NCI-H1417 (cell line): ENCODE measurements around the gene ZNF783.
"Not testable (repeated sequence)": the region's sequence is repeated elsewhere in the genome, so short reads cannot be mapped to it uniquely, and the experiment has no call there.

Source experiments
- DNase-seq, 3 experiments: peaks; one replicate each; lab custom pipeline; 2025; lab: John Stamatoyannopoulos, UW

The ZNF783 gene

DNA sequence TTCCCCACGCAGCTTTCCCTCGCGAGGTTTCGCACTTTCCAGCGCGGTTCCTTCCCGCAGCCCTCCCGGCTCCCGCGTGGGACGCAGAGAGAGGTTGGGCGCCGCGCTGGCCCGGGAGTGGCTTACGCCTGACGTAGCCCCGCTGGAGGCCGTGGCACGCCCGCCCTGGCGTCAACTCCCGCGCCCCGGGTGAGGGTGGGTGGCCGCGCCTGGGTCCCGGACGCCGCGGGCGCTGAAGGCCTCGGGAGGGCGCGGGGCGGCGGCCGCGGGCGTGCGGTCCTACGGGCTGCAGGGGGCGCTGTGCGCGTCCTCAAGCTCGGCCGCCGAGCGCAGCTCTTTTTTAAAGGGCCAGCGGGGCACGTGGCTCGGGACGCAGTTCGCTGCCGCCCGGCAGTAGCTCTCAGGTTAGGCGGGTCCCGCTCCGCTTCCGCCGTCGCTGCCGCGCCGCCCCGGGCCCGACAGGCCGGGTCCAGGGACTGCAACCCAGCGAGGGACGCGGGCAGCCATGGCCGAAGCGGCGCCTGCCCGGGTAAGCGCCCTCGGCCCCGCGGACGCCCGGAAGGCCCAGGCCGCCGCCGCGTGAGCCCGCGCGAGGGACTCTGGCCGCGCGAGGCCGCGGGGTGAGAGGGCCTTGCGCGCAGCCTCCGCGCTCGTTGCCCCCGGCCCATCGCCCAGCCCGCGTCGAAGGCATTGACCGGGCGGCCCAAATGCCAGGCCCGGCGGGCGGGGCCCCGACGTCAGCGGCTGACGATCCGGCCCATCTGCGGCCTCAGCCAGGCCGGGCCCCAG, at the start of gene ZNF783:
ZNF783 (plus strand) TSS at position 368 of the 789 bp plus-strand sequence; CDS start at position 506, 138 bp downstream.
- peak; percentile 89 to 94 (median 93) for DNase-seq

DNA sequence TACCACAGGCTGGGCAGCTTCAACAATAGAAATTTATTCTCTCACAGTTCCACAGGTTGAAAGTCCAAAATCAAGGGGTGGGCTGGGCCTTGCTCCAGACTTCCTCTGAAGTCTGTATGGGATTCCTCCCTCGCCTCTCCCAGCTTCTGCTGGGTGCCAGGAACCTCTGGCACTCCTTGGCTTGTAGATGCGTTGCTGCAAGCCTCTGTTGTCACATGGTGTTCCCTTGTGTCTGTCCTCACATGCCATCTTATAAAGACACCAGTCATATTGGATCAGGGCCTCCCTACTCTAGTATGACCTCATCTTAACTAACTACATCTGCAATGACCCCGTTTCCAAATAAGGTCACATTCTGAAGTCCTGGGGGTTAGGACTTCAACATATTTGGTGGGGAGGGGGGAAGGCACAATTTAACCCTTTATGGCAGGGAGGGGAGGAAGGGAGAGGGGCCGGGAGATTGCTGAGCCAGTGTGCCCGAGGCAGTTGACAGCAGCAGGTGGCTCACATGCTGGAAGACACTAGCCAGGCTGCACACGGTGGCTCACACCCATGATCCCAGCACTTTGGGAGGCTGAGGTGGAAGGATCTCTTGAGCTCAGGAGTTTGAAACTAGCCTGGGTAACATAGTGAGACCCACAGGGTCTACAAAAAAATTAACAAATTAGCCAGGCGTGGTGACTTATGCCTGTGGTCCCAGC, 47.8 kb upstream of the ZNF783 start:
- no peak for DNase-seq

DNA sequence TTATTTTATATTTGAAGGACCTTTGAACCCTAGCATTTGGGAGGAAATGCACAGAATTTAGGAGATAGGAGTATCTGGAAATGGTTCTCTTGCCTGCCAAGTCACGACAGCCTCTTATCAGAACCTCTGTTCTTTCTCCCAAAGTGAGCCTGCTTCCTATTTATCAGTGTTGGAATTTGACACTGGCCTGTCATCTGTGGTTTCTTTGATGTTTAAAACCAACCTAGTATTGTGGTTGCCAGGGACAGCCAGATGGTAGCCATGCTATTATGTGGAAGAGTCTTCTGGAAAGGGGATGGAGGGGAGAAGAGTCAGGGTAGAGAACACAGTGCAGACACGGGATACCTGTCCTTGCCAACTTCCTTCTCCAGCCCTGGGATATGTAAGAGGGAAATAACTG, 45.6 kb upstream of the ZNF783 start:
- no peak for DNase-seq

DNA sequence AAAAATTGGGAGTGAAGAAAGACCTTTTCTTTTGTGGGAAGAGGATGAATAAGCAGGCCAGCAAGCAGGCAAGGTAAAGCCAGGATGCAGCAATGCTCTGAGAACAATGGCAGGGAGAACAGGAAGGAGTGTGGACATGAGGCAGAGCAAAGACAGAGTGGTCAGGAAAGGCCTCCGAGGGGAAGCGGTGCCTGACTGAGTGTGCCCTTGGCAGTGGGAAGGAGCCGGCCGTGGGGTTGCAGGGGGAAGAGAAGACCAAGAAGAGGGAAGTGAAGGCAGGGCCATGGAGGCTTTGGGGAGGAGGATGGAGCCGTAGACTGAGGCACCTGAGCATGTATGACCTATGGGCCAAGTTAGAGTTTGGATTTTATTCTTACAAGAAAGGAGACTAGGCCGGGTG, 44.4 kb upstream of the ZNF783 start:
- no peak for DNase-seq

DNA sequence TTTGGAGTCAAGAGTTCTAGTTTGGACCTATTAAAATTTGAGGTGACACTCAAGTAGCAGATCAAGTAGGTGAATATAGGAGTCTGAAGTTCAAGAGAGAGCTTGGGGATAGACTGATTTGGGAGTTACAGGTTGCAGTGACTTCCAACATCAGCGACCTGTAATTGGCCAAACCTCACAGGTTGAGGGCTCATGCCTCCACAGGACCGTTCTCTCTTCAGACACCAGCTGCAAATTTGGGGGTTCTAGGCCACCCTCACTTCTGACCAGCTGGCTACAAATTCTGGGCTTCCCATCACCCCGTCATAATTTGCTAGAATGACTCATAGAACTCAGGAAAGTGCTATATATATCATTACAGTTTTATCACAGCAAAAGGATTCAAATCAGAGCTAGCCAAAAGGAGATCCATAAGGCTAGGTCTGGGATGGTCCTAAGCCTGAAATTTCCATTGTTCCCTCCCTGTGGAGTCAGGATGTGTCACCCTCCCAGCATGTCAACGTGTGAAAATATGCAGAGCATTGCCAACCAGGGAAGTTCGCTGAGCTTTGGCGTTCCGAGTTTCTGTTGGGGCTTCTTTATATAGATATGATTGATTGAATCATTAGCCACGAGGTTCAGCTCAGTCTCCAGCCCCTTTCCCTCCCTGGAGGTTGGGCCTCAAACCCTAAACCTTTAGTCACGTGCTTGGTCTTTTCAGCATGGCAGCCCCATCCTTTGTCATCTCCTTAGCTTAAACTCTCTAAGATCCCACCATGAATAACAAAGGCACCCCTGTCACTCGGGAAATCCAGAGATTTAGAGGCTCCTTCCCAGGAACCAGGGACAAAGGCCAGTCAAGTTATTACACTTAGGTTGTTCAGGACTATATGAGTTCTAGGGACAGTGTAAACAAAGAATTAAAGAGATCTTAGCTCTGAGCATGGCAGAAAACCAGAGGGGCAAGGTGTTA, 43.3 kb upstream of the ZNF783 start:
- DNase-seq: no peak

DNA sequence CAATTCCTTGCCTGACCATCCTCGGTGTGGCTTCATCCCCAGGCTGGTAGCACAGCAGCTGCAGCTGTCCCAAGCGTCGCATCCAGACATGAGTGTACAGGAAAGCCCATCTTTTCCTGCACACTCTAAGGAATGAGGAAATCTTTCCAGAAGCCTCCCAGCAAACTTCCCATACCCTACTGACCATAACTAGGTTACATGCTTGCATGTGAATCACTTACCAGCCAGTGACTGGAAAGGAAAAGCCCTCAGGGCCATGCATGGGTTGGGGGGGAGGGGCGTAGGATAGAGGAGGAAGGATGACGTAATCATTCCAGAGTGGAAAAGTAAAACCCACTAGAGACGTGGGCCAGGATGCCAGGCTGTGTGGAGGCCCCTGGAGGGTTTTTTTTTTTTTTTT, 41.5 kb upstream of the ZNF783 start:
- DNase-seq: no peak

DNA sequence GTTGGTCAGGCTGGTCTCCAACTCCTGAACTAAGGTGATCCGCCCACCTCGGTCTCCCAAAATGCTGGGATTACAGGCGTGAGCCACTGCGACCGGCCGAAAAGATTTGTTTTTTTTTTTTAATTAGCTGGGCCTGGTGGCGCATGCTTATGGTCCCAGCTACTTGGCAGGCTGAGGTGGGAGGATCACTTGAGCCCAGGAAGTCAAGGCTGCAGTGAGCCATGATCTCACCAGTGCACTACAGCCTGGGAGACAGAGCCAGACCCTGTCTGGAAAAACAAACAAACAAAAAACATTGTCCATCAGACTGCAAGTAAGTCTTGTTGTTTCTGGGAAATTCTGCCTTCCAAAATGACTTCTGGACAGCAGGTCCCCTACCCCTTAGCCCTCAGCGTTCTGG, 38.8 kb upstream of the ZNF783 start:
- DNase-seq: no peak

DNA sequence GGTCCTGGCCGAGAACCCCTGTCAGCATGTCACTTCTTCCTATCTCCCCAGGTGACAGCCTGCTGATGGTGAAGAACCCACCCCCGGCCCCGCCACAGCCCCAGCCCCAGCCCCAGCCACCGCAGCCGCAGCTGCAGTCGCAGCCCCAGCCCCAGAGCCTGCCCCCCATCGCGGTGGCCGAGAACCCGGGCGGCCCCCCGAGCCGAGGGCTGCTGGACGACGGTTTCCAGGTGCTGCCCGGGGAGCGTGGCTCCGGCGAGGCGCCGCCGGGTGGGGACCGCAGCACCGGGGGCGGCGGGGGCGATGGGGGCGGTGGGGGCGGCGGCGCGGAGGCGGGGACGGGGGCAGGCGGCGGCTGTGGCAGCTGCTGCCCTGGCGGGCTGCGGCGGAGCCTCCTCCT, 38.2 kb upstream of the ZNF783 start:
- no peak for DNase-seq

DNA sequence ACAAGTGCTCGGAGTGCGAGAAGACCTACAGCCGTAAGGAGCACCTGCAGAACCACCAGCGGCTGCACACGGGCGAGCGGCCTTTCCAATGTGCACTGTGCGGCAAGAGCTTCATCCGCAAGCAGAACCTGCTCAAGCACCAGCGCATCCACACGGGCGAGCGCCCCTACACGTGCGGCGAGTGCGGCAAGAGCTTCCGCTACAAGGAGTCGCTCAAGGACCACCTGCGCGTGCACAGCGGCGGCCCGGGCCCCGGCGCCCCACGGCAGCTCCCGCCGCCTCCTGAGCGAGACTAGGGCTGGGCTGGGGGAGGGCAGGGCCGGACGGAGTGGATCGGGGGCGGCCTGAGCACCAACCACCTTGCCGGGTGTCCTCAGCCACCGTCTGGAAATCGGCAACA, 37.6 kb upstream of the ZNF783 start:
- DNase-seq: no peak

DNA sequence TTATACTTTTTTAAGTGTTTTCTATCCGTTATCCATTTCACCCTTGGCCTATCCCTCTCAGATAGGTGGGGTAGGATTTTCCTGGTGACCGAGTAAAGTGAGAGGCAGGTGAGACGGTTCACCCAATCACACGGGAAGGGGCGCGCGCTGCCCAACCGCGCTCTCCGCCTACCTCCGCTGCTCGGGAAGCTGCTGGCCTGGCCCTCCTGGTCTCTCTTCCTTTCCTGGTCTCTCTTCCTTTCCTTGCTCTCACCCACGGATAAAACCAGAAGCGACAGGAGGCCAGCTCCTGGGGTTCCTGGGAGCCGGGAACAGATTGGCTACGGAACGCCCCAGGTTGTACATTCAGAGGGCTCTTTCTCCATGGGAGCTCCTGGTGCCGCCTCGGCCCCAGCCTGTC, 36.9 kb upstream of the ZNF783 start:
- DNase-seq: no peak

DNA sequence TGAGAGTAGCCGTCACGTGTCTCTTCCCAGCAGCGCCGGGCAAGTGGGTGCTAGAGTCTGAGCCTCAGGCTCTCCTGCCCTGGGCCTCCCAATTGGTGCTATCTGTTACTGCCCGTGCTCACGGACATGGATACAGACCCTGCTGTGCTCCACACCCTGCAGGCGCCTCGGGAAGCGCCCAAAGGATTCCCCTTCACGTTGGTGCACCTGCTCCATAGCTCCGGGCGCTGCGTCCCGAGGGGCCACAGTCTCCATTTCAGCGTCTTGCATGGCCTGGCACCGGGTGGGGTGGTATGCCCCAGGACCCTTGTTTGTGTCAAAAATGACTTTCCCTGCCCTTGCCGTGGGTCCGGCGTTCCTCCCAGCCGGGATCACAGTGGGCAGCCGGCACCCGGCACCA, 36.3 kb upstream of the ZNF783 start:
- DNase-seq: no peak

DNA sequence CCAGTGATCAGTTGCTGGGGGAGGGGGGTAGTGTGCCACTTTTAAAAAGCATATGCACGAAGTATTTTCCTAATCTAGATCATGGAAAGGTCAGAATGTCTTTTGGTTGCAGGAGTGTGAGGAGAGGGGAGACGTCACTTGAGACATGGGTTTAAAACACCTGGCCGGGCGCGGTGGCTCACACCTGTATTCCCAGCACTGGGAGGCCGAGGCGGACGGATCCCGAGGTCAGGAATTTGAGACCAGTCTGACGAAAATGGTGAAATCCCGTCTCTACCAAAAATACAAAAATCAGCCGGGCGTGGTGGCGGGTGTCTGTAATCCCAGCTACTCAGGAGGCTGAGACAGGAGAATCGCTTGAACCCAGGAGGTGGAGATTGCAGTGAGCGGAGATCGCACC, 35.6 kb upstream of the ZNF783 start:
- not testable (repeated sequence) for DNase-seq

DNA sequence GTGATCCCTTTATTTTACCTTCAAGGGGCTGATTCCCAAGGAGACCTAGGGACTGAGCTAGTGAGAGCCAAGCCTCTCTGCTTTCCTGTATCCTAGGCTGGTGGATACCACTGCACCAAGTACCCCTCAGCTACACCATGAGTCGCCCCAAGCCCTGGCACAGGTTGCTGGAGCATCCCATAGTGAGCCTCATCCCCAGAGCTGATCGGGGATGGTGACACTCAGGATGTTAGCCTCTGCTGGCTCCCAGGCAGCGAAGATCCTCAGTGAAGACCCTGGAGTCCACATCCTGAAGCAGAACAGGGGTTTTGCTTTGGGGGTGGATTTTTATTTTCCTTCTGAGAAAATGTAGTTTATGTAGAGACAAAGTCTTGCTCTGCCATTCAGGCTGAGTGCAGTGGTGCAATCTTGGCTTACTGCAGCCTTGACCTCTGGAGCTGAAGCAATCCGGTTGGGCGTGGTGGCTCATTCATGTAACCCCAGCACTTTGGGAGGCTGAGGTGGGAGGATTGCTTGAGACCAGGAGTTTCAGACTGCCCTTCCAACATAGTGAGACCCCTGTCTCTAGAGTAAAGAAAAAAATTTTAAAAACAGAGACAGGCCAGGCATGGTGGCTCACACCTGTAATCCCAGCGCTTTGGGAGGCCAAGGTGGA, 35.0 kb upstream of the ZNF783 start:
- no peak for DNase-seq

DNA sequence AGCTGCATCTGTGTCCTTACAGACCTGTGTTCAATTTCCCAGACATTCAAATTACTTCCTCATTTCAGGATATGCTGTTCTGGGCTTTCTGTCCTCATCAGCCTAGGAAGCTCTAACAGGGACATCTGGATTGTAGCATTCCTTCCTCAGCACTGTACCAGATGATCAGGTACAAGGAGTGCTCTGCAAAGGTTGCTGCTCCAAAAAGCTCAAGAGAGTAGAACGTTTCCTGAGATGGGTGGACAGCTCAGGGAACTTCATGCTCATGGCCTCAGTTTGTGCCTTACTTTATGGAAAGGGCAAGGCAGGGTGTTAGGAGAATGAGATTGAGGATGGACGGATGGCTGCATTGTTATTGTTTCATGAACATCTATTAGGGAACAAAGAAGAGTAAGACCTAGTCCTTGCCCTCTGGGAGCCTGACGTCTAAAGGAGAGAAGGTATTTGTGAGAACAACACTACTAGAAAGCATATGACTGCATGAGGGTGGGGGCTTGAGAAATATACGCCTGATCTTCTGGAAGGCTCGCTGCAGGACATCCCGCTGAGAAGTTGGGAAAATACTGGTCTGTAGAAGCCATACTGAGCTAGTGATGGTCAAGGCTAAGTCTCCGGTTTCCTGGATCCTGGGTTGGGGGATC, 33.0 kb upstream of the ZNF783 start:
- peak in 1 of 3 experiments; percentile 46 for DNase-seq

DNA sequence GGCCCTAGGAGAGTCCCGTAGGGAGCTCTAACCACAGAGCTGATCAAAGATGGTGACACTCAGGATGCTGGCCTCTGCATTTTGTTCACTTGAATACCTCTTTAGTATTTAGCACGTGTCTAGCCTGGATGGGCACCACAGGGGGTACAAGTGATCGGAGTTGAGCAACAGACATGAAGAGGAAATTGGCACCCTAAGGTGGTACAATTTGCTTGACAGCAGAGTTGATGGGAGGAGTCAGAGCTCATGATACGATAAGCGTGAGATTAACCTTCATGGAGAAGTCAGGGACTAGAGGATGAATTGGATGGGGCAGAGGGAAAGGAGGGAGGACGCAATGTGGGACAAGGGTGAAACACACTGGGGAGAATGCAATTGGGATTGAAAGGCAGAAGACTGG, 32.5 kb upstream of the ZNF783 start:
- peak in 2 of 3 experiments; percentile 63 to 71 for DNase-seq

DNA sequence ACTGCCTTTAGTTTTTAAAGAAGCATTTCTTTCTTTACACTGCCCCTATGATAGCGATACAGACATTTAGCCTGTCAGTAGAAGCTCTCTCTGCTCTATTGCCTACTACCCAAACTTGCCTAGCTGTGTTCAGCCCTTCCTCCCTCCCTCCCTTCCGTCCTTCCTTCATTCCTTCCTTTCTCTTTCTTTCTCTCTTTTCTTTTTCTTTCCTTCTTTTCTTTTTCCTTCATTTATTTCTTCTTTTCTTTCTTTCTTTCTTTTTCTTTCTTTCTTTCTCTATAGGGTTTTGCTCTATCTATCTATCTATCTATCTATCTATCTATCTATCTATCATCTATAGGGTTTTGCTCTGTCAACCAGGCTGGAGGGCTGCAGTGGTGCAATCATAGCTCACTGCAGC, 29.6 kb upstream of the ZNF783 start:
- DNase-seq: no peak

DNA sequence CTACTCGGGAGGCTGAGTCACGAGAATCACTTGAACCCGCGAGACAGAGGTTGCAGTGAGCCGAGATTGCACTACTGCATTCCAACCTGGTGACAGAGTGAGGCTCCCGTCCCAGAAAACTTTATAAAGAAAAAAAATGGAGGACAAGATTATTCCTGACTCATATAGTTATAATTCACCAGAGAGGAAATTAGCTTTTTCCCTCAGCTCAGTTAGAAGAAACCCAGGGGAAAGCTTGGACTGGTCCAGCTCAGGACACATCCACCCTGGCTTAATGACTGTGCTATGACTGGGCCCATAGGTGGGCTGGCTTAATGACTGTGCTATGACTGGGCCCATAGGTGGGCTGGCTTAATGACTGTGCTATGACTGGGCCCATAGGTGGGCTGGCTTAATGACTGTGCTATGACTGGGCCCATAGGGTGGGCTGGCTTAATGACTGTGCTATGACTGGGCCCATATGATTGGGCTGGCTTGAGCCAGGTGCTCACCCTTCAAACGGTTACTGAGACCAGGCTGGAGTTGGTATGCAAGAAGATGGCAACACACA, 28.3 kb upstream of the ZNF783 start:
- not testable (repeated sequence) for DNase-seq

DNA sequence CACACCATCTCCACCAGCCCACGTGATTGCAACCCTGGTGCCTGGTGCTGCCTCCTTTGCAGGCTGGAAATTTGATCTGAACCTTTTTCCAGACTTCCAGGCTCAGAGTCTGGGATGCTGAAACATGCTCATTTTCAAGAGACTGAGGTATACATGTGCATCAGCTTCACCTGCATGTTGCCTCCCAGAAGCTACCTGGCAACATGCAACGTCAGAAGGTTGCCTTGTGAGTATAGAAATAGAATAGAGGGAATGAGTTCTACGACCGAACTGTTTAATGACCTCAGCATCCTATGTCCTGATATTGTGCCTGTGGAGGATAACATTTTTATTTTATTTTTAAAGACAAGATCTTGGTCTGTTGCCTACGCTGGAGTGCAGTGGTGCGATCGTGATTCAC, 24.5 kb upstream of the ZNF783 start:
- DNase-seq: no peak

DNA sequence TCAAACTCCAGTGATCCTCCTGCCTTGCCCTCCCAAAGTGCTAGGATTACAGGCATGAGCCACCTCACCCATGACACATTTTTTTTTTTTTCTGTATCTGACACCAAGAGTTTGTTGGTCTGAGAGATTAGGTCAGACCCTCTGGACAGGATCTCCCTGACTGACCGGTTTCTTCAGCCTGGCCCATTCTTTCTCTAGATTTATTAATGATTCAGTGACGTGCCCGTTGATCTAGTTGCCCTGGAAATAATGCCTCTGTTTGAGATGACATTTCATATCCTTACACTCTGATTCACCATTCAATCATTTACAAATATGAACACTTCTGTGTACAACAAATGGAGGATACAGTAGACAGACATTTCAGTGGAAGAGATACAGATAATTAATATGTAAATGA, 23.9 kb upstream of the ZNF783 start:
- DNase-seq: no peak

DNA sequence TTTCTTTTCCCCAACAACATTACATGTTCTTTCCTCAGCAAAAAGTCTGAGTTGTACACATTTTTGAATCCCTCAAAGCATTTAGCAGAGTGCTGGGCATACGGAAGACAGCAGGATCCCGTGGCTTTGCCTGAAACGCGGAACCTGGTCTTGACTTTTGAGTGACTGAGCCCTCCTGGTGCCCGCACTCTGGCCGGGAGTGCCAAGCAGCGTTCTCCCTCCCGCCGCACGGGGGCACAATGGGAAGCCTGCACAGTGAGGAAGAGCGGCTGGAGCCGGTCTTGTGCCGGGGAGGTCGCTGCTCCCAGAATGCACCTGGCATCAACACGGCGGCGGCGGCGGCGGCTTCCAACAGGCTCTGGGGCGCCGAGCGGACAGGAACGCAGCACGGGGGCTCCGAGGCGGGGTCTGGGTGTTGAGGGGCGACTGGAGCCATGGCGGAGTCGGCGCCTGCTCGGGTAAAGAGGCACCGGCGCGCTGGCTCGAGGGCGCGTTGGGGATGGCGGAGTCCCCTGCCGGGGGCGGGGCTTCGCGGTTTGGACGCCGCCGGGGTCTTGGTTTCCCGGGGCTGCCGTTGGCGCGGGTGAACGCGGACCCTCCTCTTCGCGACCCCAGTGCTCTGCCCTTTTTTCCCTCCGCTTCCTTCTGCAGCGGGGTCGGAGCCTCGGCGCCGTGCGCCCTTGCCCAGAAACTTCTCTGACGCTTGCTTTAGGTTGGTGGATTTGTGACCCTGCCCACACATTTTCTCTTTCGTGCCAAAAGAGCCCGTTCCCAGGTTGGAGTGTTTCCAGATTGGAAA, 22.5 kb upstream of the ZNF783 start, which contains the start of gene ZNF212:
ZNF212 (plus strand) TSS at position 307 of the 799 bp plus-strand sequence; CDS start at position 435, 128 bp downstream.
- DNase-seq: peak; percentile 88 to 95 (median 92)
